CD4-positive, alpha-beta T cell treated with Interleukin-15 for 1 hour (primary cell): Measurements from ENCODE around the gene IZUMO4.
A peak's percentile ranks its signal among the peaks of the same experiment; 100 is the strongest.
"Not testable (repeated sequence)": the region's sequence is repeated elsewhere in the genome, so short reads cannot be mapped to it uniquely, and the experiment has no call there.

Experiments used
- DNase-seq: peaks from one replicate; pipeline ENCODE4 v3.0.0-alpha.2; 2020

Gene IZUMO4

DNA sequence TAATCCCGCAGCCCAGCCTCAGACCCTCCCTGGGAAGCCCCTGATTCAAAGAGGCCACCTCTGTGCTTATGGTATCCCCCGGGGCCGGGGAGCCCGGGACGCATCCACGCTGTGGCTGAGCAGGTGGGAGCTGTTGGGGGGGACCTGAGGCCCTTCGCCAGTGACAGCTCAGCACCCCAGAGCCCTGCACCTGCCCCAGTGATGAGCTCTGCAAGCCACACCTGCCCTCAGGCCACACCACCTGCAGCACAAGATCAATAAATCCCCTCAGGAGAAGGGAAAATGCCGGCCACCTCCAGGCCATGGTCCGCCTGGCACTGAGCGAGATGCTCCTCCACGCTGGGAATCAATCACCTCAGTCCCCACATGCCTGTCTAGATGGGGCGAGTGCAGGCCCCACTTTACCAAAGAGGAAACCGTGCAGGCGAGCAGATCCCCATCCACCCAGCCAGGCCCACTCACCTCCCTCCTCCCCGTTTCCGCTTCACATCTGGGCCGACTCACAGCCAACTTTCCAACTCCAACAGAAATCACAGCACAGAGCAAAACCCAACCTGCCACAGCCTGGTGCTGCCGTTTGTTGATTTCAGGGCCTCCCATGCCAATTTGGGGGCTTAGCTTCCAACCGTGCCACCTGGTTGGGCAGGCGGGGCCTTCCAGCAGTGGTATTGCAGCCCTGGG, 13.4 kb upstream of the IZUMO4 start:
- peak; percentile 78 for DNase-seq

DNA sequence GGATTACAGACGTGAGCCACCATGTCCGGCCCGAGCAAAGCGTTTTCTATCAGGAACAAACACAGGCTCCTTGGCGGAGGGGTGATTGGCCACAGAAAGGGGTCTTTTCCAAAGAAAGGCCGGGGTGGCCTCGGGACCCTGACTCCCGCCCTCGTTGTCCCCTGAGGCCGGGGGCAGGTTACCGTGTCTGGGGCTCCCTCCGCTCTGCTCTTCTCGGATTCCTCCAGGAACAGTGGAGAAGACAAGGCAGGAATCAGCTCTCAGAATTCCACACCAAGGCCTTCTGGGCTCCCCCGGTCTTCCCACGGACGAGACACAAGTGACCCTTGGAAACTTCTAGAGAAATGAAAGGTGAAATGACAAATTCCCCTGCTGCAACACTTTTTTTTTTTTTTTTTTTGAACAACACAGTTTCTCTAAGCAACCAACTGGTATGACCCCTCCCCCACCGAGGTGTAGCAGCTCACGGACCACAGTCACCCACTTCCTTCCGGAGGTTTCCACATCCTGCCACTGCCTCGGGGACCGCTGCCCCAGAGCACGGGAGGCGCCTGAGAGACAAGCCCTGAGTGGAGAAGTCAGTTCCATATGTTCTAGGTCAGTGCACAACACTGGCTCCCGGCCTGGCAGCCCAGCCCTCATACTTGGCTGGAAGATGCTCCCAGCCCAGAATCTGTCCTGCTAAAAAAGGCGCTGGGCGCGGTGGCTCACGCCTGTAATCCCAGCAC, 11.6 kb upstream of the IZUMO4 start:
- peak; percentile 98 for DNase-seq

DNA sequence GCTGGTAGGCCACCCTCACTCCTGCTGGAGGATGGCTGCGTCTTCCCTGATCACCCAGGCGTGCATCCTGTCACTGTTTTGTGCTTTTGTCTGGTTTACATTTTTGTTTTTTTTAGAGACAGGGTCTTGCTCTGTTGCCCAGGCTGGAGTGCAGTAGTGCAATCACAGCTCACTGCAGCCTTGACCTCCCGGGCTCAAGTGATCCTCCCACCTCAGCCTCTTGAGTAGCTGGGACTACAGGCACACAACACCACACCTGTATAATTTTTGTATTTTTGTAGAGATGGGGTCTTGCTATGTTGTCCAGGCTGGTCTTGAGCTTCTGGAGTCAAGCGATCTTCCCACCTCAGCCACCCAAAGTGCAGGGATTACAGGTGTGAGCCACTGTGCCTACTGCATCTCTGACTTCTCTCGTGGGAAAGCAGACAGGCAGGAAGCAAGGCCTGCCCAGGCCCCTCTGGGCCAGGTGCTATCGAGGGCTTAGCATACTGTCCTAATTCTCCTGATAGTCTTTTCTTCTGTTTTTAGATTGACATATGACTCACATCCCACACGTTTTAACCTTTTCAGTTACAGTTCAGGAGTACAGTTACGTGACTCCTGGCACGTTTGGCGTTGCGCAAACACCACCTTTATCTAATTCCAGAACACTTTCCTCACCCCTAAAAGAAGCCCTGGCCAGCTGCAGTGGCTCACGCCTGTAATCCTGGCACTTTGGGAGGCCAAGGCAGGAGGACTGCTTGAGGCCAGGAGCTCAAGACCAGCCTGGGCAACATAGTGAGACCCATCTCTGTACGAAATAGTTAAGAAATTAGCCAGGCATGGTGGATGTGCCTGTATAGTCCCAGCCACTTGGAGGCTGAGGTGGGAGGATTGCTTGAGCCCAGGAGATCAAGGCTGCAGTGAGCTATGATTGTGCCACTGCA, 9.8 kb upstream of the IZUMO4 start:
- peak; percentile 71 for DNase-seq

DNA sequence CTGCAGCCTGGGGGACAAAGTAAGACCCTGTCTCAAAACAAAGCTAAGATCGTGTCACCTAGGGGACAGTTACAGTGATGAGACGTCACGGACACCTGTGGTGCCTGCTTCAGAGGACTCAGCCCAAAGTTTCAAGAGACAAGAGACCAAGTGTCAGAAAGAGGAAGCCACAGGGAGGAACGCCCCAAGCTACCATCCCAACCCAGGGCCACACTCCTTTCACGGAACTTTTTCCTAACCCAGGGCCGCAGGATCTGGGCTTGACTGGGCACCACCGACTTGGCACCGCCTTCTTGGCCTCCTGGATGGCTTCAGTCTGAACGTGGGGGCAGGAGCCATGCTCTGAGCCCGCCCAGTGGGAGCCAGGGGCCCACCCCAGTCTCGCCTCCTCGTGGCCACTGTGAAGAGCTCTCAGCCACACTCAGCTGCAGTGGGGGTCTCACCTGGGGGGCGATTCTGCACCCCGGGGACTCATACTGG, 9.1 kb upstream of the IZUMO4 start:
- DNase-seq: peak; percentile 84

DNA sequence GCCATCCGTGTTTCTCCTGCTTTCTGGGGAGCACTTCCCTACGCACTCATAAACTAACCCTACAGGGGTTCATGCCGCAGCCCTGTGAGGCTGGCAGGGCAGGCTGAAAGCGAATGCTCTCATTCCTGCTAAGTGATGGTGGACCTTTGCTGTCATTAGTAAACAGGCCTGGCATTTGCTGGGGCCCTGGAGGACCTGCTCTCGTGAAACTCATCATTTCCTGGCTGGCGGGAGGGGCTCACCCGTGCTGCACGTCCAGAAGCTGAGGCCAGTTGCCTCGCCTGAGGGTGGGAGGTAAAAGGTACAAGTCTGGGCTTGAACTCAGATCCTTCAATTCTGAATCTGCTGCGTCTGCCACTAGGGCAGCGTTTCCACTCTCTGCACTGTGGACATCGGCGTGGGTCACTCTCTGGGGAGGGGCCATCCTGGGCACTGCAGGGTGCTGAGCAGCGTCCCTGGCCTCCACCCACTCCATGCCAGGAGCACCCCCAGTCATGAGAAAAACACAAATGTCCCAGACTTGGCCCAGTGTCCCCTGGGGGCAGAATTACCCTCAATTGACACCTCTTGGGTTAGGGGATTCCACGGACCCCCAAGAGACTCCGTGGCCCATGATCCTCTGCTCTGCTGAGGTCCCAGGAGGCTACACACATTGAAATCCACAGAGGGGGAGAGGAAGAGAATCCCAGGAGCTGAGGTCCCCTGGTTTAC, 7.6 kb upstream of the IZUMO4 start:
- peak; percentile 57 for DNase-seq

DNA sequence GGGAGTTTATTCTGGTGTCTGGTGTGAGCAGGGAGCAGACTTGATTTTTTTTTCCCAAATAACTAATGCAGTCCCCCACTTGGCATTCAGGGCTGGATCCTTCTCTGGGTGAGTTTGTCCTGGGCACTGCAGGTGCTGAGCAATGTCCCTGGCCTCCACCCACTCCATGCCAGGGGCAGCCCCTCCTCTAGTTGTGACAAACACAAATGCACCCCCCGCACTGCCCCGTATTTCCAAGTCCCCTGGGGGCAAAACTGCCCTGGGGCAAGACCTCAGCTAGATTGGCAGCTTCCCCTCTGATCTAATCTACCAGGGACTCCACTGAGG, 7.0 kb upstream of the IZUMO4 start:
- DNase-seq: no peak

DNA sequence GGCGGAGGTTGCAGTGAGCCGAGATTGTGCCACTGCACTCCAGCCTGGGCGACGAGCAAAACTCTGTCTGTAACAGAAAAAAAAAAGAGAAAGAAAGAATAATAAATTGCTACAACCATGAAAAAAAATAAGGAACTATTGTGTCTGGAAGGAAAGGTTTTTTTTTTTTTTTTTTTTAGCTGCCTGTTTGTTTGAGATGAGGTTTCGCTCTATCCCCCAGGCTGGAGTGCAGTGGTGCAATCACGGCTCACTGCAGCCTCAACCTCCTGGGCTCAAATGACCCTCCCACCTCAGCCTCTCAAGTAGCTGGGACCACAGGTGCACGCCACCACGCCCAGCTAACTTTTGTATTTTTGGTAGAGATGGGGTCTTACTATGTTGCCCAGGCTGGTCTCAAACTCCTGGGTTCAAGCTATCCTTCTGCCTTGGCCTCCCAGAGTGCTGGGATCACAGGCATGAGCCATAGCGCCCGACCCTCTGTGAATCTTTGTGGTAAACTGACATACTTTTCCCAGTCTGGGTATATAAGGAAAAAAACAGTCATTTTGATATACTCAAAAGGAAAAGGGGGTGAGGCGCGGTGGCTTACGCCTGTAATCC, 4.7 kb upstream of the IZUMO4 start:
- DNase-seq: not testable (repeated sequence)

DNA sequence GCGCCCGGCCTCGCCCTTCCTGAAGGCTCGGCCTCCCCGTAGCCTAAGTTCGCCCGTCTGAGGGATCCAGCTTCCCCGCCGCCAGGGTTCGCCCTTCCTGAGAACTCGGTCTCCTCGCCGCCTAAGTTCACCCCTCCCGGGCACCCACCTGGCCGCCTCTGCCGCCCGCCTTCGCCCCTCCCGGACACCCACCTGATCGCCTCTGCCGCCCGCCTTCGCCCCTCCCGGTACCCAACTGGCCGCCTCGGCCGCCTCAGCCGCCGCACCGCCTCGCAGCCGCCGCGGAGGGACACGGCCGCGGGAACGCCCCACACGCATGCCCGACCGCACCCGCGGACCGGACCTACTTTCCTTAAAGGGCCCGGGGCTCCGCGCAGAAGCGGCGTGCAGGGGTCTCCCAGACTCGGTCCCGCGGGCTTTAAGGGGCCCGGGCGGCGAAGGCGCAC, 658 bp upstream of the IZUMO4 start, which contains the start of gene MOB3A:
MOB3A (minus strand) TSS at position 293 of the 446 bp plus-strand sequence. CDS start 17,766 bp downstream, outside the sequence.
- peak; percentile 90 for DNase-seq

DNA sequence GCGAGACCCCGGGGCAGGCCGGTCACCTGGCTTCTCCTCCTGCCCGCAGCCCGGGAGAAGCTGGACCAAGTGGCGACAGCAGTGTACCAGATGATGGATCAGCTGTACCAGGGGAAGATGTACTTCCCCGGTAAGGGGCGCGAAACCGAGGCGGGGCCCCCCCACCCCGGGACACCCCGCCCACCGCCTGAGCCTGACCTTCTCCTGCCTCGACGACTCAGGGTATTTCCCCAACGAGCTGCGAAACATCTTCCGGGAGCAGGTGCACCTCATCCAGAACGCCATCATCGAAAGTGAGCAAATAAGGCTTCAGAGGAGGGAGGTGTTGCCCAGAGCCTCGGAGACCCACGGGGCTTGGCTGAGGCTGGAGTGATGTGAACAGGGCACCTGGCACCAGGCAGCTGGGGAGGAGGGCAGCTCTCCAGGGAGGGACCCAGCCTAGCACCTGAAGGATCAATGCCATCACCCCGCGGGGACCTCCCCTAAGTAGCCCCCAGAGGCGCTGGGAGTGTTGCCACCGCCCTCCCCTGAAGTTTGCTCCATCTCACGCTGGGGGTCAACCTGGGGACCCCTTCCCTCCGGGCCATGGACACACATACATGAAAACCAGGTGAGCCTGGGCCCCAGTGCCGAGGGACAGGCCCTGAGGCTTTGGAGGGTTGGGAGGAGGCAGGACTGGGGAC, 629 bp downstream of the IZUMO4 start:
- DNase-seq: peak; percentile 68

DNA sequence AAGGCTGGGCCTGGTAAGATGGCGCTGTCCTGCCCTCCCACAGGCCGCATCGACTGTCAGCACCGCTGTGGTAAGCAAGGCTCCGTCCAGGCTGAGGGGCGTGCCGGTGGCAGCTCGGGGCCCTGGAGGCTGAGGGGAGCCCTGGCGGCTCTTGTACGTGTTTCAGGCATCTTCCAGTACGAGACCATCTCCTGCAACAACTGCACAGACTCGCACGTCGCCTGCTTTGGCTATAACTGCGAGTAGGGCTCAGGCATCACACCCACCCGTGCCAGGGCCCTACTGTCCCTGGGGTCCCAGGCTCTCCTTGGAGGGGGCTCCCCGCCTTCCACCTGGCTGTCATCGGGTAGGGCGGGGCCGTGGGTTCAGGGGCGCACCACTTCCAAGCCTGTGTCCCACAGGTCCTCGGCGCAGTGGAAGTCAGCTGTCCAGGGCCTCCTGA, 1.2 kb downstream of the IZUMO4 start:
- DNase-seq: no peak

DNA sequence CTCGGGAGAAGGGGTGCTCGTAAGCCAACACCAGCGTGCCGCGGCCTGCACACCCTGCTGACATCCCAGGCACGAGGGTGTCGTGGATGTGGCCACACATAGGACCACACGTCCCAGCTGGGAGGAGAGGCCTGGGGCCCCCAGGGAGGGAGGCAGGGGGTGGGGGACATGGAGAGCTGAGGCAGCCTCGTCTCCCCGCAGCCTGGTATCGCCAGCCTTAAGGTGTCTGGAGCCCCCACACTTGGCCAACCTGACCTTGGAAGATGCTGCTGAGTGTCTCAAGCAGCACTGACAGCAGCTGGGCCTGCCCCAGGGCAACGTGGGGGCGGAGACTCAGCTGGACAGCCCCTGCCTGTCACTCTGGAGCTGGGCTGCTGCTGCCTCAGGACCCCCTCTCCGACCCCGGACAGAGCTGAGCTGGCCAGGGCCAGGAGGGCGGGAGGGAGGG, 2.4 kb downstream of the IZUMO4 start:
- no peak for DNase-seq

DNA sequence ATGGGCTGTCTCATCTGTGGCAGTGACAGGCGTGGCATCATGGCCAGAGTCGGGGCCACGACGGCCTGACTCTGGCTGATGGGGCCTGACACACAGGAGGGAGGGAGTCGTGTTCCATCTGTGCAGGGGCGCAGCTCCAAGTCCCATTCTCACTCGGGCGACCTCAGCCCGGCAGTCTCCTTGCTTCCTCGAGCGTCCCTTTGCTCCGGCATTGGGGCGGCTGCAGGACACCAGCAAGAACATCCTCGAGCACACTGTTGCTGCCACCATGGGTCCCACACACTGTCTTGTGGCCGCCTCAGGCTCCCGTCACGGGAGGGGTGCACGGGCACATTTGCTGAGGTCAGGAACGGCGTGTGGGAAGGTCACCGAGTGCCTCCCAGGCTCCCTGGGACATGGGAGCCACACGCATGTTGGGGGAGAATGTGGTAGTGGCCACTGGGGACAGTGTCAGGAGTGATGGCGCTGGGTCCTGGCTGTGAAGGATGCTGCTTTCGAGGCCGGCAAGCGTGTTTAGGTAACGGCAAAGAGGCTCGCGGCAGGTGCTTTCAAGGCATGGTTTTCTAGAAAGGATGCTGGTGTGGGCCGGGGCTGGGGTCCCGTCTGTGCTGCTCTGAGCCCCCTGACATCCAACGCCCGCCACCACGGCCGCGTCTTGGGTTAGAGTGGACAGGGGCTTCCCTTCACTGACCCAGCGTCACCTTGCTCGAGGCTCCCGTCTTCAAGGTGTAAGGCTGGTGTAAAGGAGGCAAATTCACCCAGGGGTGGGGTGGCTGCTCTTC, 3.4 kb downstream of the IZUMO4 start:
- no peak for DNase-seq

DNA sequence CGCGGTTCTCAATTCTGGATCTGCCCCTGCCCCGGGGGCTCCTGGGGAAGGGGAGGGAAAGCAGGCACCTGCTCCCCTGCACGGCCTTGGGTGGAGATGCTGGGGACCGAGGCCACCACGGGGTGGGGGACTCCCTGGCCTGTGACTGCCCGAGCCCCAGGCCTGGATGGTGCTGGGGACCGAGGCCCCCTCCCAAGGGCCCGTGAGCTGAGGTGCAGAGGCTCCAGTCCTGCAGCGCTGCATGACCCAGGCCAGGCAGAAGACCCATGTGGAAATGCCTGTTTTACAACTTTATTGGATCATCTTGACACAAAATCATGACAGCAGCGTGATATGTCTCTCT, 4.0 kb downstream of the IZUMO4 start:
- DNase-seq: no peak

DNA sequence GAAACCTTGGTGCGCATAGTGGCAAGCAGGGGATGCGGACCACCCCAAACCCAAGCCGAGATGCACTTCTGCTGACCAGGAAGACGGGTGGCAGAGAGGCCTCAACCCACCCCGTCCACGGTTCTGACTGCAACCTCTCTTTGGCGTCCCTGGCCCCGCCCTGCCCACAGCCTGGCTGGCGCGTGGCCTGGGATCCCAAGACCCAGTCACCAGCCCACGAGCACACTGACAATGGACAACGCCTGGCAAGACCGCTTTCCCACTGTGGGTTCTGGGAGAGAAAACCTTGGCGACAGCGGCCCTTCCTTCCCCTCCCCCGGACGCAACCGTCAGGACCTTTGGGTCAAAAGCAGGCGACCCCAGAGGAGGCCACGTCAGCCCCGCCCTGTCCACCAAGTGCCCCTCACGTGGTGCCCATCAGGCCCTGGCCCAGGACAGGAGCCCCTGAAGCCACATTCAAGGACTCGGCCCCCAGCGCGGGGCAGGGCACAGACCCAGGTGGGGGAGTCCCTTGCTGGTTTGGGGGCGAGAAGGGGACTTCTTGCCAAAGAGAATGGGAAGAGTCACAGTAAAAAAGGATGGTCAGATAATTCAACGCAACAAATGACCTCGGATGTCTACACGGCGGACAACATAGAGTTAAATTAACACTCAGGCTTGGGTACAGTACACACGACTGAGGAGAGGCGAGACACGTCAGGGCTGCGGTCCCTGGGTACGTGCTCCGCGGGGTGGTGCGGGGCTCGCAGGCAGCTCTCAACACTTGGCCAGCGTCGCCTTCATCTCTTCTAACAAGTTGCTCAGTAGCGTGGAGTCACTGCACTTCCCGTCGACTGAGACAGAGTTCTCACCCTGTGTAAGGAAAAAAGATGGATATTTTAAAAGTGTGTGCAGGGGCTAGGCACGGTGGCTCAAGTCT, 5.0 kb downstream of the IZUMO4 start:
- no peak for DNase-seq

DNA sequence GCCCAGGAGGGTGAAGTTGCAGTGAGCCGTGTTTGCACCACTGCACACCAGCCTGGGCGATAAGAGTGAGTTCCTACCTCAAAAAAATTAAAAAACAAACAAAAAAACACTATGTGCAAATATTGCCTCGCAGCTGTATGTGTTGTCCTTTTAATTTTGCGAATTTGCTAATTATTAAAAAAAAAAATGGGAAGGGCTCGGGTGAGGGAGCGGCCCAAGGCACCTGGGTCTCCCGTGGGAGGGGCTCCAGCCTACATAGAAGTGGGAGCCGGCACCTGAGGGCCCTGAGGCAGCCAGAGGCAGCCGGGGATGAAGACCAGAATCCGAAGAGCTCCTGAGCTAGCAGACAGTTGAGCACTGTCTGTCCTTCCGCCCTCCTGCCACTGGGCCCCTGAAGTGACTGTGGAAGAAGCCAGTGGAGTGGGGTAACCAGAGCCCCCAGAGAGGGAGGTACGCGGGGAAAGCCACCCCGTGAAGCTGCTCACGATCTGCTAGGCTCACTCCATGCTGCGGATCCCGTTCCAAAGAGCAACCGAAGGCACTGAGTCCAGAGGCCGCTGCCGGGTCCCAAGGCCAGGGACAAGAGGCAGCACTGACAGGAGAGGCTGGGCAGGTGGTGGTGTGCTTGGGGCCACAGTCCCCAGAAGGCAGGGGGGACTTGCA, 6.5 kb downstream of the IZUMO4 start:
- DNase-seq: no peak

DNA sequence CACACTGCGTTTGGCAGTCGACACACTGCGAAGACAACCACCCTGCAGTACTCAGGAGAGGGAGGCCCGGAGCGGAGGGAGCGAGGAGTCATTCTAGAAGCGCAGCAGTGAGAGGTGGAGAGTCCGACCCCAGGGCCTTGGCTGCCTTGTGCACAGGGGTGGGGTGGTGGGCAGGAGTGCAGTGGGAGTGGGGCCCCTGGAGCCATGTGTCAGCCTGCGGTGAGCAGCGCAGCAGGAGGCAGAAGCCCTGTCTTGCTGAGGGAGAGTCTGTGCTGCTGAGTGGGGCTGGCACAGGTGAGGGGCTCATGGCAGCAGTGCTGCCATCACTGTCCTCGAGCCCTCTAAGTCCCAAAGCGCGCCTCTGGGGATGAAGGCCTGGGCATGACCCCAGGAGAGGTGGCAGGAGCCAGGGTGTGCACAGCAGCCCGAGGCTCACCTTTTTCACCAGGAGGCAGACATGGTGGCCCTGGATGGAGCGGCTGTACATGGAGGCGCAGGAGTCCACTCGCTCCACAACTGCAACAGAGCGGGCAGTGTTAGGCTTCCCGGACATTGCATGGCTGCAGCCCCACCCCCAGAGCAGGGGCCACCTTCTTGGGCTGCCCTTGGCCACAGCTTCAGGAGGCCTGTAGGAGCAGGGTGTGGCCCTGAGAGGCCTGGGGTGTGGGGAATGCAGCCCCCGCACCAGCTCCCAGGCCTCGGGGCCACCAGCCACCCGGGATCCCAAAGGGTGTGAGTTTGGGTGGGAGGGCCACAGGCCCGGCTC, 11.7 kb downstream of the IZUMO4 start:
- DNase-seq: no peak

DNA sequence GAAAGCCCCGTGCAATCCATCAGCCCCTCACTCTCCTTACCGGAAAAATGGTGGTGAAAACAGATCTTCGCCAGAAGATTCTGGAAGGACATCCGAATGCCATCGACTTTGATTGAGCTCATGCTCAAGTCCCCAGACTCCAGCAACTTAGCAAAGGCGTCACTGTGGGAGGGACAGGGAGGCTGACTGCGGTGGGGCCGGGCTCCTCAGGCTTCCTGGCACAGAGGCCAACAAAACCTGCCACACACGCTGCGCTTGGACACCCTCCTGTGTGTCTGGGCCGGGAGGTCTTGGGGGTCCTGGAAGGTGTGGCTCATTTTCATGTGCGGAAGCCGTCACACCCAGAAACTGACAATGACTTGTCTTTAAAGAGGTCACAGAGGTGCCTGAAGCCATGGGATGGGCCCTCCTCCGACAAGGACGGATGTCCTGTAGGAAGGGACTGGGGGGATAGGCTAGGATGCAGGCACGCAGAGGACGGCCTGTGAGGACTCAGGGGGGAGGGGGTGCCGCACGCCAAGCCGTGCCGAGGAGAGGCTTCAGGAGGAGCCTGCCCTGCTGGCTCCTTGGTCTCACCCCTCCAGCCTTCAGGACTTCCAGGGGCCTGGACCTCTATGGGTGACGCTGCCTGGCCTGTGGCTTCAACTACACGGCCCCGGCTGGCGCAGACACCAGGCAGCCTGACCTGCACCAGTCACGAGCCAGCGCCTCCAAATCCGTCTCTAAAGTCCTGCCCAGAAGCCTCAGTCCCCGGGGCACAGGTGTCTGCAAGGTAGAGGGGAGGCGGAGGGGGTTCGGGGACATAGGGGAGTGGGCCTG, 12.5 kb downstream of the IZUMO4 start:
- DNase-seq: no peak
